Activated CD4-positive, alpha-beta memory T cell treated with anti-CD3 and anti-CD28 coated beads, Interleukin-2, amount 10 ng/mL, durations not matched to agents 7 days and 5 days (primary cell): Measurements from ENCODE around the gene SMYD4. TPM values are rescaled to one million over a fixed set of nuclear protein-coding genes. Genes with fewer than 3 reads are reported as not detected.
"Not testable (repeated sequence)": the region's sequence is repeated elsewhere in the genome, so short reads cannot be mapped to it uniquely, and the experiment has no call there.

ENCODE experiments used
- CTCF ChIA-PET: fragments of 350-600 bp; sonication (Branson Sonifier 250); formaldehyde crosslinking; loops from one replicate; lab custom pipeline; 2021; ENCODE audit warnings: antibody characterized with exemption, inconsistent platforms; lab: Charles Lee
- POLR2A ChIA-PET: fragments of 350-600 bp; sonication (Branson Sonifier 250); formaldehyde crosslinking; loops from one replicate; lab custom pipeline; 2021; ENCODE audit warnings: antibody characterized with exemption; lab: Charles Lee
- DNase-seq: peaks from one replicate; pipeline ENCODE4 v3.0.0-alpha.2; 2020
- H3K27ac Mint-ChIP-seq: one replicate; pipeline ENCODE4 v1.8.0; 2021; ENCODE audit warnings: mild to moderate bottlenecking, mixed read lengths
- H3K27me3 Mint-ChIP-seq: one replicate; pipeline ENCODE4 v1.8.0; 2021; ENCODE audit warnings: mixed read lengths
- H3K36me3 Mint-ChIP-seq: one replicate; pipeline ENCODE4 v1.8.0; 2021; ENCODE audit warnings: low read depth, mixed read lengths
- H3K4me1 Mint-ChIP-seq: one replicate; pipeline ENCODE4 v1.8.0; 2021; ENCODE audit warnings: mixed read lengths
- H3K4me3 Mint-ChIP-seq: one replicate; pipeline ENCODE4 v1.8.0; 2021; ENCODE audit warnings: mild to moderate bottlenecking, mixed read lengths
- H3K9me3 Mint-ChIP-seq: one replicate; pipeline ENCODE4 v1.8.0; 2021; ENCODE audit warnings: mixed read lengths
- total RNA-seq, 2 experiments: library from RNA; stranded (reverse); gene quantifications; one replicate each; pipeline ENCODE4 v1.2.3, GENCODE V29; 2021

Gene SMYD4
- total RNA-seq, 2 experiments from 2014 or later: 27.4 to 29.3 TPM

DNA sequence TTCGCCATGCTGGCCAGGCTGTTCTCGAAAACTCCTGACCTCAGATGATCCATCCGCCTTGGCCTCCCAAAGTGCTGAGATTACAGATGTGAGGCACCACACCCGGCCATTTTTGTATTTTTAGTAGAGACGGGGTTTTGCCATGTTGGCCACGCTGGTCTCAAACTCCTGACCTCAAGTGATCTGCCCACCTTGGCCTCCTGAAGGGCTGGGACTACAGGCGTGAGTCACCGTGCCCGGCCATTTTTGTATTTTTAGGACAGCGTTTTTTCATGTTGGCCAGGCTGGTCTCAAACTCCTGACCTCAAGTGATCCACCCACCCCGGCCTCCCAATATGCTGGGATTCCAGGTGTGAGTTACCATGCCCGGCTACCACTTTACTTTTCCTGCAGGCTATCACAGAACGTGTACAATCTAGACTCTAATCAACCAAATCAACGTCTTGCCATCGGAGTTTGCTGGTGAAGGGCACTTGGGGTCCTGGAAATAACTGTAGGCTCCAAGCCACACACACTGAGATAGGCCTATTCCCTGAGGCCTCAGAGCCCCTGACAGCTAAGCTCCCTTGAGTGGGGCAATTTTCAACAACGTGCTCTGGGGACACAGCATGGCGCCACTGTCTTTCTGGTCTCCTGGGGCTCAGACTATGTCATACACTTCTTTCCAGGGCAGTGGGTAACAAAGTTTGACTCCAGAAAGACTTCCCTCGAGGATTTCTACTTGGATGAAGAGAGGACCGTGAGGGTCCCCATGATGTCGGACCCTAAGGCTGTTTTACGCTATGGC lies 55.1 kb downstream of the SMYD4 start:
- peaks cover 5% of the 10 kb centered on the region for H3K4me1 Mint-ChIP-seq
- CTCF ChIA-PET: interaction anchor here (1.4 kb wide), 1 partner anchor 10 kb away, joined by 5 read pairs; no protein-coding TSS in a partner anchor
- no peak overlapping the region for H3K27ac Mint-ChIP-seq
- no peaks in the 10 kb centered on the region for H3K9me3 Mint-ChIP-seq
- H3K27me3 Mint-ChIP-seq: no peaks in the 10 kb centered on the region
- DNase-seq: no peak
- H3K4me3 Mint-ChIP-seq: no peak overlapping the region
- H3K36me3 Mint-ChIP-seq: peaks cover 15% of the 10 kb centered on the region
- POLR2A ChIA-PET: interaction anchor here (1.0 to 1.4 kb wide), 2 partner anchors 10 to 12 kb away, joined by 4 read pairs; no protein-coding TSS in a partner anchor

- no peak overlapping the region for H3K27ac Mint-ChIP-seq
Measured at GRCh38 chr17:1773696-1774181, 56.0 kb downstream of the SMYD4 start.

GRCh38 chr17:1773000-1773695 lies 56.6 kb downstream of the SMYD4 start:
- ChIA-PET POLR2A (interaction anchor here (0.6 to 2.3 kb wide), 5 partner anchors 9 to 60 kb away, joined by 3 to 6 read pairs (median 4); partner anchors contain the start of gene SERPINF1), CTCF (interaction anchor here (1.0 to 1.7 kb wide), 3 partner anchors 9 to 52 kb away, joined by 3 to 5 read pairs (median 3); no protein-coding TSS in a partner anchor)
- not testable (repeated sequence) for H3K27ac Mint-ChIP-seq, H3K36me3 Mint-ChIP-seq, H3K9me3 Mint-ChIP-seq, H3K4me1 Mint-ChIP-seq, H3K27me3 Mint-ChIP-seq, DNase-seq, H3K4me3 Mint-ChIP-seq

More at GRCh38 chr17:1773696-1774181, 56.0 kb downstream of the SMYD4 start:
- Mint-ChIP-seq H3K4me3 (no peak overlapping the region), H3K4me1 (peaks cover 8% of the 10 kb centered on the region), H3K27me3 (no peaks in the 10 kb centered on the region), H3K36me3 (peaks cover 12% of the 10 kb centered on the region), H3K9me3 (no peaks in the 10 kb centered on the region)
- no peak for DNase-seq
- CTCF ChIA-PET: interaction anchor here (1.0 to 1.4 kb wide), 2 partner anchors 9 to 10 kb away, joined by 3 to 5 read pairs; no protein-coding TSS in a partner anchor
- POLR2A ChIA-PET: interaction anchor here (0.6 to 2.3 kb wide), 4 partner anchors 9 to 60 kb away, joined by 3 to 6 read pairs (median 4); partner anchors contain the start of gene SERPINF1

- Mint-ChIP-seq H3K27ac (no peak overlapping the region), H3K36me3 (no peaks in the 10 kb centered on the region), H3K4me1 (peaks cover 10% of the 10 kb centered on the region), H3K9me3 (no peaks in the 10 kb centered on the region), H3K4me3 (no peak overlapping the region), H3K27me3 (no peaks in the 10 kb centered on the region)
- no peak for DNase-seq
- POLR2A ChIA-PET: interaction anchor here (1.1 to 1.7 kb wide), 2 partner anchors 30 to 53 kb away, joined by 5 to 8 read pairs; no protein-coding TSS in a partner anchor
- CTCF ChIA-PET: interaction anchor here (0.8 to 1.3 kb wide), 5 partner anchors 14 to 100 kb away, joined by 3 to 5 read pairs (median 3); no protein-coding TSS in a partner anchor
Measured at GRCh38 chr17:1769822-1770477, 59.8 kb downstream of the SMYD4 start.

DNA sequence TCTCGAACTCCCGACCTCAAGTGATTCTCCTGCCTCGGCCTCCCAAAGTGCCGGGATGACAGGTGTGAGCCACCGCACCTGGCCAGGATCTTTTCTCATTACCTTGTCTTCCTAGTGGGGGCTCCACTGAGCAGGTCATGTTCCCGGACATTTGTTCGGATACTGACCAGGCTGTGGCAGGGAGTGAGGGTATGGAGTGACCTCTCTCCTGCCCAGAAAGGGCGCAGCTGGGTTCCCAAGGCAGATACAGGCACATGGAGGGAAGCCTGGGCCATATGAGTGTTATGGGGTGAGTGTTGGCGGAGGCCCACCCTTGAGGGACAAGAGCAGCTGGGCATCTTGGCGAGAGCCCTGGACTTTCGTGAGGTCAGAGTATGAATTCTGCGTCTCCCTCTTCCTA lies 62.3 kb downstream of the SMYD4 start:
- Mint-ChIP-seq H3K9me3 (no peaks in the 10 kb centered on the region), H3K27me3 (no peaks in the 10 kb centered on the region), H3K36me3 (peaks cover 2% of the 10 kb centered on the region), H3K4me1 (peaks cover 27% of the 10 kb centered on the region), H3K27ac (no peak overlapping the region), H3K4me3 (no peak overlapping the region)
- ChIA-PET CTCF (no interaction called here), POLR2A (interaction anchor here (1.6 kb wide), 1 partner anchor 9 kb away, joined by 4 read pairs; no protein-coding TSS in a partner anchor)
- no peak for DNase-seq

DNA sequence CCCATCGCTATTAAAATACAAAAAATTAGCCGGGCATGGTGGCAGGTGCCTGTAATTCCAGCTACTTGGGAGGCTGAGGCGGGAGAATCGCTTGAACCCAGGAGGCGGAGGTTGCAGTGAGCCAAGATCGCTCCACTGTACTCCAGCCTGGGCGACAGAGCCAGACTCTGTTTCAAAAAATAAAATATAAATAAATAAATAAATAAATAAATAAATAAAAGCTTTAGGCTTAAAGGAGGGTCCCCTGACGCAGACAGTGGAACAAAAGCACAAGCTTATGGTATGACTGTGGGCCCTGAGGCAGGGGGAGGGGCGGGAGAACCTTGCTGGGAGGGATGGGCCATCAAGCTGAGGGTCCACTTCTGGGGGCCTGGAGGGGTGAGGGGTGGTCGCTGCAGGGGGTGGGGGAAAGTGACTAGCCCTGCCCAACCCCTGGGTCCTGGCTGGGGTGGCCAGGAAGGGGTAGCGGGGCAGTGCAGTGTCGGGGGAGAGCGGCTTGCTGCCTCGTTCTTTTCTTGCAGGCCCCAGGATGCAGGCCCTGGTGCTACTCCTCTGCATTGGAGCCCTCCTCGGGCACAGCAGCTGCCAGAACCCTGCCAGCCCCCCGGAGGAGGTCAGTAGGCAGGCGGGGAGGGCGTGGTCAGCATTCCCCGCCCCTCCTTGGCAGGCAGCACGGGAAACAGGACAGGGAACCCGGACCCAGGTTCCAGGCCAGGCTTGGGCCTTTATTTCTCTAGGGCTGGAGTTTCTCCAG lies 63.1 kb downstream of the SMYD4 start:
- Mint-ChIP-seq H3K27ac (no peak overlapping the region), H3K9me3 (no peaks in the 10 kb centered on the region), H3K4me1 (peaks cover 35% of the 10 kb centered on the region), H3K27me3 (no peaks in the 10 kb centered on the region), H3K4me3 (no peak overlapping the region), H3K36me3 (peaks cover 2% of the 10 kb centered on the region)
- POLR2A ChIA-PET: interaction anchor here (0.9 to 3.1 kb wide), 4 partner anchors 10 to 50 kb away, joined by 4 to 35 read pairs (median 8); partner anchors contain the start of gene WDR81
- CTCF ChIA-PET: interaction anchor here (0.6 to 5.8 kb wide), 2 partner anchors 26 to 45 kb away, joined by 3 to 44 read pairs; no protein-coding TSS in a partner anchor
- no peak for DNase-seq

- no peak for DNase-seq
- ChIA-PET CTCF (interaction anchor here (0.6 to 5.8 kb wide), 3 partner anchors 18 to 44 kb away, joined by 3 to 44 read pairs (median 9); no protein-coding TSS in a partner anchor), POLR2A (interaction anchor here (0.6 to 3.1 kb wide), 5 partner anchors 11 to 69 kb away, joined by 3 to 35 read pairs (median 6); partner anchors contain the start of gene WDR81)
- H3K4me1 Mint-ChIP-seq: peaks cover 36% of the 10 kb centered on the region
- H3K36me3 Mint-ChIP-seq: peaks cover 2% of the 10 kb centered on the region
- no peaks in the 10 kb centered on the region for H3K27me3 Mint-ChIP-seq
- no peak overlapping the region for H3K27ac Mint-ChIP-seq
- no peaks in the 10 kb centered on the region for H3K9me3 Mint-ChIP-seq
- H3K4me3 Mint-ChIP-seq: no peak overlapping the region
Measured at GRCh38 chr17:1765576-1765975, 64.1 kb downstream of the SMYD4 start.

GRCh38 chr17:1764705-1765104 lies 65.0 kb downstream of the SMYD4 start:
- Mint-ChIP-seq H3K4me1 (peaks cover 35% of the 10 kb centered on the region), H3K27ac (peak overlapping the region; percentile 89)
- not testable (repeated sequence) for DNase-seq, H3K4me3 Mint-ChIP-seq, H3K27me3 Mint-ChIP-seq, H3K9me3 Mint-ChIP-seq, H3K36me3 Mint-ChIP-seq
- POLR2A ChIA-PET: interaction anchor here (0.9 to 4.4 kb wide), 12 partner anchors 8 to 115 kb away, joined by 3 to 35 read pairs (median 4); partner anchors contain the start of genes RILP, RPA1, SMYD4 and WDR81
- CTCF ChIA-PET: interaction anchor here (0.7 to 5.8 kb wide), 8 partner anchors 9 to 99 kb away, joined by 3 to 44 read pairs (median 4); no protein-coding TSS in a partner anchor

- DNase-seq: peak; percentile 81
- Mint-ChIP-seq H3K4me3 (no peak overlapping the region), H3K27me3 (no peaks in the 10 kb centered on the region), H3K4me1 (peaks cover 31% of the 10 kb centered on the region), H3K36me3 (peaks cover 2% of the 10 kb centered on the region), H3K27ac (peak overlapping the region; percentile 89), H3K9me3 (no peaks in the 10 kb centered on the region)
- ChIA-PET CTCF (interaction anchor here (0.7 to 5.8 kb wide), 8 partner anchors 9 to 99 kb away, joined by 3 to 44 read pairs (median 4); no protein-coding TSS in a partner anchor), POLR2A (interaction anchor here (0.9 to 4.4 kb wide), 12 partner anchors 8 to 115 kb away, joined by 3 to 35 read pairs (median 4); partner anchors contain the start of genes RILP, RPA1, SMYD4 and WDR81)
Measured at GRCh38 chr17:1764284-1764683, 65.4 kb downstream of the SMYD4 start.

DNA sequence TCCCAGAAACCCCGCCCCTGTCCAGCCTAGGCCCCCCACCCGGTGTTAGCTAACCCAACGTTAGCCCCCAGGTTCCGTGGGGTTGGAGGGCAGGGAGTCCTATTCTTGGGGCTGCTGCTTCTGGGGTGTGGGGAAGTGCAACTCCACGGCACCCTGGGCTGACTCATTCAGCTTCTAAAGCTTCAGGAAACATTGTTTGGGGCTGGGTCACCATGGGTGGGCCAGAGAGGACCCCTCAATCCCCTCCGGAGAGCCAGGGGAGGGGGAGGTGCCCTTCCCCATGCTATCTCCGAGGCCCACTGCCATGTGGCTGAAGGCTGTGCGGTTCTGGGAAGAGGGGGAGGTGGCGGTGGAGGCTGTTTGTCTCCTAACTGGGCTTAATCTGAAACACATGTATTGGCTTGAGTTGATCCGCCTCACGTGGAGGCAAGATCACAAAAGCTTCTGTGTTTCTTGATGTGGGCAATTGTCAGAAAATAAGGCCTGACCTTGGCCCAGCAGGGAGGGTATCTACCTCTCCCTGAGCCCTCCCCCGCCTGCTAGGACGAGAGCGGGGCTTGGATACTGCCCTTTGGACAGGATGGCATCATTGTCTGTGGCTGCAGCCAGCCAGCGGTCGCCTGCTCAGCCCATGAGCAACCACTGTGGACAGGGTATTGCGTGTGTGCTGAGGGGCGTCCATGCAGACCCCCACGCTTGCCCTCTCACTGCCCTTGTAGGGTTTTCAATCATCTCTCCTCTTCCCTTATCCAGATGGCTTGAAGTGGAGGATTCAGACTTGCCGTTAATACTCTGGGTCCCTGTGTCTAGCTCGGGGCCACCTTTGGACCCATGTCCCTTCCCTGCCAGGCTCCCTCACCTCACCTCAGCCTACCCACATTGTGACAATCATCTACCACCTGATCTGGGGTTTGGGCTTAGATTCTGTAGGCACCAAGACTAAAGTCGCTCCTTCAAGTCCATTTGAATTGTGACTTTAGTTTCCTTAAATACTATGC lies 66.5 kb downstream of the SMYD4 start:
- no peaks in the 10 kb centered on the region for H3K9me3 Mint-ChIP-seq
- no peak overlapping the region for H3K4me3 Mint-ChIP-seq
- POLR2A ChIA-PET: interaction anchor here (1.0 to 4.4 kb wide), 12 partner anchors 9 to 71 kb away, joined by 3 to 35 read pairs (median 6); partner anchors contain the start of genes RPA1, SMYD4 and WDR81
- CTCF ChIA-PET: interaction anchor here (0.6 to 5.8 kb wide), 7 partner anchors 10 to 515 kb away, joined by 3 to 44 read pairs (median 4); no protein-coding TSS in a partner anchor
- peaks cover 31% of the 10 kb centered on the region for H3K4me1 Mint-ChIP-seq
- peaks cover 5% of the 10 kb centered on the region for H3K27me3 Mint-ChIP-seq
- peak overlapping the region; percentile 89 for H3K27ac Mint-ChIP-seq
- H3K36me3 Mint-ChIP-seq: peaks cover 2% of the 10 kb centered on the region
- DNase-seq: no peak
